ENCODE measurements around the gene TBC1D4. TPM values are rescaled to one million over a fixed set of nuclear protein-coding genes. Genes with fewer than 3 reads are reported as not detected.
A peak's percentile ranks its signal among the peaks of the same experiment; 100 is the strongest.

The TBC1D4 gene
- polyA plus RNA-seq, 1 of the 3 experiments (the other 2 are of a cell fraction) = 8.8 TPM

GRCh38 chr13:75345193-75345592 is 136.8 kb downstream of the TBC1D4 start:
- Histone ChIP-seq H2AFZ (ENCODE audit: low read depth) (peak overlapping the region; percentile 19; the same call in 1 of the 2 replicates), H3K9ac (no peak overlapping the region), H3K9me2 (no peaks in the 10 kb centered on the region), H3K36me3 (replicated peaks in 1 of 2; ENCODE audit: control insufficient read depth in 1 of 2, insufficient read depth in 2 of 2, low read length in 1 of 2) (peaks cover 0 to 27% of the 10 kb centered on the region in 2 experiments), H3K9me3 (no peaks in the 10 kb centered on the region), H3K27ac (ENCODE audit: low read depth in 2 of 2, low read length in 1 of 2) (no peak overlapping the region), H3F3A (replicated peaks; ENCODE audit: insufficient read depth) (no peaks in the 10 kb centered on the region), H3K79me2 (ENCODE audit: insufficient read depth) (no peaks in the 10 kb centered on the region), H4K20me1 (ENCODE audit: insufficient read depth) (no peaks in the 10 kb centered on the region), H3K4me1 (ENCODE audit: control insufficient read depth in 1 of 2, insufficient read depth in 2 of 2, low read depth in 1 of 2, low read length in 1 of 2) (no peaks in the 10 kb centered on the region; a peak in 1 of 4 replicates), H3K4me2 (no peak overlapping the region), H3K4me3 (ENCODE audit: low read depth in 2 of 2, low read length in 1 of 2) (no peak overlapping the region), H3K27me3 (ENCODE audit: insufficient read depth) (no peaks in the 10 kb centered on the region)
- WGBS (ENCODE audit: low lambda C conversion rate) = 87% methylated on average over 2 of the region's 2 CpGs
- POLR2A ChIA-PET = no interaction called here
- TF ChIP-seq GATA2 (CRISPR knock-in tag; IDR thresholded peaks at IDR 0.05) = no peak
- TF ChIP-seq GABPA (IDR thresholded peaks at IDR 0.05; ENCODE audit: low read depth) = no peak
- TF ChIP-seq JUND (IDR thresholded peaks at IDR 0.05) = no peak
- no peak for TF ChIP-seq EZH2phosphoT487 (IDR thresholded peaks at IDR 0.05; ENCODE audit: borderline replicate concordance, low read depth)
- no peak for TF ChIP-seq RAD21 (IDR thresholded peaks at IDR 0.05; ENCODE audit: low read length)
- no peak for TF ChIP-seq TAF1 (IDR thresholded peaks at IDR 0.05; ENCODE audit: borderline replicate concordance, low read depth, low read length)
- TF ChIP-seq FOXJ3 (CRISPR knock-in tag; IDR thresholded peaks at IDR 0.05) = no peak
- TF ChIP-seq TEAD4 (IDR thresholded peaks at IDR 0.05; ENCODE audit: borderline replicate concordance, insufficient read depth) = no peak
- no peak for TF ChIP-seq MEF2A (IDR thresholded peaks at IDR 0.05; ENCODE audit: borderline replicate concordance, low read depth)
- TF ChIP-seq RFX5 (IDR thresholded peaks at IDR 0.05; ENCODE audit: low read length) = no peak
- no peak for TF ChIP-seq IRF3 (IDR thresholded peaks at IDR 0.05; ENCODE audit: low read depth, low read length)
- TF ChIP-seq POLR2AphosphoS5 (IDR thresholded peaks at IDR 0.05; ENCODE audit: low read depth, low read length) = no peak
- no peak for TF ChIP-seq REST (IDR thresholded peaks at IDR 0.05; ENCODE audit: low read depth, low read length)
- no peak for TF ChIP-seq CHD2 (IDR thresholded peaks at IDR 0.05; ENCODE audit: low read length, partially characterized antibody)
- TF ChIP-seq ZBTB33 (IDR thresholded peaks at IDR 0.05; ENCODE audit: borderline replicate concordance, low read depth) = no peak
- TF ChIP-seq CTCF (IDR thresholded peaks at IDR 0.05) = no peak
- TF ChIP-seq EP300 (IDR thresholded peaks at IDR 0.05; ENCODE audit: borderline replicate concordance in 1 of 2, low read depth in 1 of 2, low read length in 1 of 2) = no peak
- CTCF ChIA-PET = no interaction called here
- no peak for DNase-seq

Measured in SK-N-SH (cell line).